Non-pigmented ciliary epithelial cell (primary cell): ENCODE measurements around the gene FARP1.
"Not testable (repeated sequence)": the region's sequence is repeated elsewhere in the genome, so short reads cannot be mapped to it uniquely, and the experiment has no call there.

Experiments
- DNase-seq: peaks from one replicate; pipeline ENCODE4 v3.0.0-alpha.2; 2010; ENCODE audit warnings: low read depth

The FARP1 gene

GRCh38 chr13:98403076-98403475, 260.2 kb downstream of the FARP1 start:
- no peak for DNase-seq

- DNase-seq, result no peak
Measured at GRCh38 chr13:98405107-98405571, 262.2 kb downstream of the FARP1 start.

- DNase-seq, result no peak
Measured at GRCh38 chr13:98405690-98406344, 262.9 kb downstream of the FARP1 start.

- DNase-seq, result no peak
Measured at GRCh38 chr13:98406427-98406826, 263.5 kb downstream of the FARP1 start.

GRCh38 chr13:98406971-98407370, 264.1 kb downstream of the FARP1 start:
- no peak for DNase-seq

GRCh38 chr13:98407575-98407974, 264.7 kb downstream of the FARP1 start:
- DNase-seq, result no peak

- no peak for DNase-seq
Measured at GRCh38 chr13:98409281-98409680, 266.4 kb downstream of the FARP1 start.

- peak; percentile 22 for DNase-seq
Measured at GRCh38 chr13:98410612-98411011, 267.7 kb downstream of the FARP1 start.

GRCh38 chr13:98411013-98411412, 268.1 kb downstream of the FARP1 start:
- DNase-seq, result no peak

GRCh38 chr13:98411617-98412265, 268.8 kb downstream of the FARP1 start:
- DNase-seq, result no peak

GRCh38 chr13:98413278-98413677, 270.4 kb downstream of the FARP1 start:
- not testable (repeated sequence) for DNase-seq

GRCh38 chr13:98413796-98414195, 270.9 kb downstream of the FARP1 start:
- DNase-seq, result no peak

- no peak for DNase-seq
Measured at GRCh38 chr13:98415326-98416070, 272.6 kb downstream of the FARP1 start.

- no peak for DNase-seq
Measured at GRCh38 chr13:98416408-98416807, 273.5 kb downstream of the FARP1 start.

GRCh38 chr13:98419786-98420553, 277.1 kb downstream of the FARP1 start:
- DNase-seq, result no peak

GRCh38 chr13:98420554-98421175, 277.8 kb downstream of the FARP1 start:
- DNase-seq, result no peak

- DNase-seq, result no peak
Measured at GRCh38 chr13:98422046-98422445, 279.2 kb downstream of the FARP1 start.

GRCh38 chr13:98423417-98423816, 280.5 kb downstream of the FARP1 start:
- DNase-seq, result no peak

- no peak for DNase-seq
Measured at GRCh38 chr13:98427331-98427995, 284.6 kb downstream of the FARP1 start.

- DNase-seq, result no peak
Measured at GRCh38 chr13:98428256-98428966, 285.5 kb downstream of the FARP1 start.

- no peak for DNase-seq
Measured at GRCh38 chr13:98429081-98429480, 286.2 kb downstream of the FARP1 start.
